Upper lobe of left lung (tissue), 4 donors: ENCODE results near the gene RAB34.
"Not testable (repeated sequence)": the region's sequence is repeated elsewhere in the genome, so short reads cannot be mapped to it uniquely, and the experiment has no call there.

Experiments
- POLR2A ChIP-seq, 4 donors: fragments of 450-650 bp; IDR thresholded peaks; one replicate each; pipeline ENCODE4 v1.5.1; 2016 to 2017; ENCODE audit warnings: antibody characterized with exemption in 4 of 4, mild to moderate bottlenecking in 2 of 4
- POLR2AphosphoS5 ChIP-seq, 2 donors: sonication (generic); formaldehyde crosslinking; IDR thresholded peaks; one replicate each; pipeline ENCODE4 v1.5.1; 2017; ENCODE audit warnings: antibody characterized with exemption in 2 of 2
- TF ChIP-seq, protein P1 (sequence below), 6 experiments: fragments of 450-650 bp in 4 of 6; fragments of 200-600 bp in 2 of 6; sonication (generic) in 2 of 6; IDR thresholded peaks; one replicate each; pipeline ENCODE4 v1.5.1; 2016 to 2019; ENCODE audit warnings: antibody characterized with exemption in 6 of 6

DNA sequence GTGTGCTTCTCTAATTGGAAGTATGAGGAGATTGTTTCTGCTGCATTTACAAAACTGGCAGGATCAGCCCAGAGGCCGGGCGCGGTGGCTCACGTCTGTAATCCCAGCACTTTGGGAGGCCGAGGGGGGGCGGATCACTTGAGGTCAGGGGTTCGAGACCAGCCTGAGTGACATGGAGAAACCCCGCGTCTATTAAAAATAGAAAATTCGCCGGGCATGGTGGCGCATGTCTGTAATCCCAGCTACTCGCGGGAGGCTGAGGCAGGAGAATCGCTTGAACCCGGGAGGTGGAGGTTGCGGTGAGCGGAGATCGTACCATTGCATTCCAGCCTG, 3.3 kb upstream of the RAB34 start:
- TF ChIP-seq POLR2AphosphoS5, POLR2A (IDR thresholded peaks at IDR 0.05): not testable (repeated sequence)
- TF ChIP-seq, protein P1, sequence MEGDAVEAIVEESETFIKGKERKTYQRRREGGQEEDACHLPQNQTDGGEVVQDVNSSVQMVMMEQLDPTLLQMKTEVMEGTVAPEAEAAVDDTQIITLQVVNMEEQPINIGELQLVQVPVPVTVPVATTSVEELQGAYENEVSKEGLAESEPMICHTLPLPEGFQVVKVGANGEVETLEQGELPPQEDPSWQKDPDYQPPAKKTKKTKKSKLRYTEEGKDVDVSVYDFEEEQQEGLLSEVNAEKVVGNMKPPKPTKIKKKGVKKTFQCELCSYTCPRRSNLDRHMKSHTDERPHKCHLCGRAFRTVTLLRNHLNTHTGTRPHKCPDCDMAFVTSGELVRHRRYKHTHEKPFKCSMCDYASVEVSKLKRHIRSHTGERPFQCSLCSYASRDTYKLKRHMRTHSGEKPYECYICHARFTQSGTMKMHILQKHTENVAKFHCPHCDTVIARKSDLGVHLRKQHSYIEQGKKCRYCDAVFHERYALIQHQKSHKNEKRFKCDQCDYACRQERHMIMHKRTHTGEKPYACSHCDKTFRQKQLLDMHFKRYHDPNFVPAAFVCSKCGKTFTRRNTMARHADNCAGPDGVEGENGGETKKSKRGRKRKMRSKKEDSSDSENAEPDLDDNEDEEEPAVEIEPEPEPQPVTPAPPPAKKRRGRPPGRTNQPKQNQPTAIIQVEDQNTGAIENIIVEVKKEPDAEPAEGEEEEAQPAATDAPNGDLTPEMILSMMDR (IDR thresholded peaks at IDR 0.05): not testable (repeated sequence)
